IMR-90 (cell line): ENCODE data around the gene ZNF410.

Source experiments
- BHLHE40 ChIP-seq: fragments of 150-350 bp; IDR thresholded peaks from 2 replicates; pipeline ENCODE4 v1.6.1; 2016; ENCODE audit warnings: mild to moderate bottlenecking, low read depth, low read length
- CEBPB ChIP-seq: IDR thresholded peaks from 2 replicates; pipeline ENCODE4 v1.6.1; 2012; ENCODE audit warnings: low read depth, low read length, improper control_type of control experiment
- FOS ChIP-seq: fragments of 150-350 bp; IDR thresholded peaks from 2 replicates; pipeline ENCODE4 v1.6.1; 2016; ENCODE audit warnings: low read depth, low read length
- MAFK ChIP-seq: IDR thresholded peaks from 2 replicates; pipeline ENCODE4 v1.6.1; 2012; ENCODE audit warnings: low read depth, low read length, improper control_type of control experiment
- MAZ ChIP-seq: IDR thresholded peaks from 2 replicates; pipeline ENCODE4 v1.6.1; 2012; ENCODE audit warnings: low read depth, mild to moderate bottlenecking, low read length, improper control_type of control experiment, moderate library complexity, borderline replicate concordance
- MXI1 ChIP-seq: IDR thresholded peaks from 2 replicates; pipeline ENCODE4 v1.6.1; 2012; ENCODE audit warnings: low read depth, mild to moderate bottlenecking, low read length, moderate library complexity, borderline replicate concordance
- NFE2L2 ChIP-seq: fragments of 150-350 bp; IDR thresholded peaks from 2 replicates; pipeline ENCODE4 v1.6.1; 2016; ENCODE audit warnings: low read depth, mild to moderate bottlenecking, low read length
- POLR2A ChIP-seq: IDR thresholded peaks from 2 replicates; pipeline ENCODE4 v1.6.1; 2012; ENCODE audit warnings: mild to moderate bottlenecking, low read depth, low read length
- RAD21 ChIP-seq: IDR thresholded peaks from 2 replicates; pipeline ENCODE4 v1.6.1; 2012; ENCODE audit warnings: low read length, improper control_type of control experiment
- RFX5 ChIP-seq: IDR thresholded peaks from 2 replicates; pipeline ENCODE4 v1.8.0; 2012; ENCODE audit warnings: low read depth, mild to moderate bottlenecking, low read length, moderate library complexity
- SMC3 ChIP-seq: fragments of 150-350 bp; IDR thresholded peaks from 2 replicates; pipeline ENCODE4 v1.6.1; 2016; ENCODE audit warnings: low read depth, mild to moderate bottlenecking, antibody characterized with exemption, low read length, moderate library complexity
- TF ChIP-seq, protein P1 (sequence below): conservative IDR thresholded peaks from 2 replicates; pipeline ENCODE4 v1.5.1; 2012; ENCODE audit warnings: mild to moderate bottlenecking, low read depth, low read length, improper control_type of control experiment
- TF ChIP-seq, protein P2 (sequence below): fragments of 150-350 bp; IDR thresholded peaks from 2 replicates; pipeline ENCODE4 v1.6.1; 2017; ENCODE audit warnings: mild to moderate bottlenecking, antibody characterized with exemption, low read length, low read depth
- TF ChIP-seq, protein P3 (sequence below): fragments of 150-350 bp; IDR thresholded peaks from 2 replicates; pipeline ENCODE4 v1.6.1; 2016; ENCODE audit warnings: low read depth, mild to moderate bottlenecking, low read length, moderate library complexity, borderline replicate concordance

DNA sequence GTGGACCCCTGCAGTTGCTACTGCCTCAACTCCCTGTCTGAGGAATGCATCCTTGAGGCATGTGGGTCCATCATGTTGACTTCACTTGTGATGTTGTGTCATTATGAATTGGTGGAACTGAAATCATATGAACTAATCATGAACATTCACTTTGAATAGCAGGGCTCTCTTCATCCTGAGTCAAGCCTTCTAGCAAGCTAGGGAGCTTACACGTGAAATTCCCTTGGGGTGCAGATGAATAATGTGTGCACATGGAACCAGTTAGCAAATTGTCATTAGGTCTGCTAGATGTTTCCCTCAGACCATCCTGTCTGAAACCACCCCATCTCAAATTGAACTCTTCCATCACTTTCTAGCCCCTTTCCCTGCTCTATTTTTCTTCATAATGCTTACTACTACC, 67.1 kb downstream of the ZNF410 start:
- no peak for TF ChIP-seq MXI1
- TF ChIP-seq, protein P1, sequence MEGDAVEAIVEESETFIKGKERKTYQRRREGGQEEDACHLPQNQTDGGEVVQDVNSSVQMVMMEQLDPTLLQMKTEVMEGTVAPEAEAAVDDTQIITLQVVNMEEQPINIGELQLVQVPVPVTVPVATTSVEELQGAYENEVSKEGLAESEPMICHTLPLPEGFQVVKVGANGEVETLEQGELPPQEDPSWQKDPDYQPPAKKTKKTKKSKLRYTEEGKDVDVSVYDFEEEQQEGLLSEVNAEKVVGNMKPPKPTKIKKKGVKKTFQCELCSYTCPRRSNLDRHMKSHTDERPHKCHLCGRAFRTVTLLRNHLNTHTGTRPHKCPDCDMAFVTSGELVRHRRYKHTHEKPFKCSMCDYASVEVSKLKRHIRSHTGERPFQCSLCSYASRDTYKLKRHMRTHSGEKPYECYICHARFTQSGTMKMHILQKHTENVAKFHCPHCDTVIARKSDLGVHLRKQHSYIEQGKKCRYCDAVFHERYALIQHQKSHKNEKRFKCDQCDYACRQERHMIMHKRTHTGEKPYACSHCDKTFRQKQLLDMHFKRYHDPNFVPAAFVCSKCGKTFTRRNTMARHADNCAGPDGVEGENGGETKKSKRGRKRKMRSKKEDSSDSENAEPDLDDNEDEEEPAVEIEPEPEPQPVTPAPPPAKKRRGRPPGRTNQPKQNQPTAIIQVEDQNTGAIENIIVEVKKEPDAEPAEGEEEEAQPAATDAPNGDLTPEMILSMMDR, result no peak
- TF ChIP-seq, protein P2, sequence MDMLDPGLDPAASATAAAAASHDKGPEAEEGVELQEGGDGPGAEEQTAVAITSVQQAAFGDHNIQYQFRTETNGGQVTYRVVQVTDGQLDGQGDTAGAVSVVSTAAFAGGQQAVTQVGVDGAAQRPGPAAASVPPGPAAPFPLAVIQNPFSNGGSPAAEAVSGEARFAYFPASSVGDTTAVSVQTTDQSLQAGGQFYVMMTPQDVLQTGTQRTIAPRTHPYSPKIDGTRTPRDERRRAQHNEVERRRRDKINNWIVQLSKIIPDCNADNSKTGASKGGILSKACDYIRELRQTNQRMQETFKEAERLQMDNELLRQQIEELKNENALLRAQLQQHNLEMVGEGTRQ, result no peak
- no peak for TF ChIP-seq FOS
- TF ChIP-seq POLR2A, result no peak
- TF ChIP-seq MAZ, result no peak
- no peak for TF ChIP-seq CEBPB
- no peak for TF ChIP-seq RAD21
- no peak for TF ChIP-seq MAFK
- TF ChIP-seq SMC3, result no peak
- TF ChIP-seq, protein P3, sequence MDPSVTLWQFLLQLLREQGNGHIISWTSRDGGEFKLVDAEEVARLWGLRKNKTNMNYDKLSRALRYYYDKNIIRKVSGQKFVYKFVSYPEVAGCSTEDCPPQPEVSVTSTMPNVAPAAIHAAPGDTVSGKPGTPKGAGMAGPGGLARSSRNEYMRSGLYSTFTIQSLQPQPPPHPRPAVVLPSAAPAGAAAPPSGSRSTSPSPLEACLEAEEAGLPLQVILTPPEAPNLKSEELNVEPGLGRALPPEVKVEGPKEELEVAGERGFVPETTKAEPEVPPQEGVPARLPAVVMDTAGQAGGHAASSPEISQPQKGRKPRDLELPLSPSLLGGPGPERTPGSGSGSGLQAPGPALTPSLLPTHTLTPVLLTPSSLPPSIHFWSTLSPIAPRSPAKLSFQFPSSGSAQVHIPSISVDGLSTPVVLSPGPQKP, result no peak
- no peak for TF ChIP-seq RFX5
- TF ChIP-seq BHLHE40, result no peak
- no peak for TF ChIP-seq NFE2L2
